LNCaP clone FGC (cell line): ENCODE results near the gene UBE2G1.
"Not testable (repeated sequence)": the region's sequence is repeated elsewhere in the genome, so short reads cannot be mapped to it uniquely, and the experiment has no call there.

Source experiments
- DNase-seq: peaks from one replicate; pipeline ENCODE4 v3.0.0-alpha.2; 2011; ENCODE audit warnings: low read depth
- H3K4me3 ChIP-seq: 2 replicates; pipeline ENCODE4 v1.5.1; 2011; ENCODE audit warnings: mild to moderate bottlenecking, low read depth, low read length, control low read depth
- TF ChIP-seq, protein P1 (sequence below): IDR thresholded peaks from 2 replicates; pipeline ENCODE4 v1.5.1; 2012; ENCODE audit warnings: mild to moderate bottlenecking; ENCODE audit not compliant: control insufficient read depth, insufficient read depth; ENCODE audit errors: extremely low read depth

Gene UBE2G1

DNA sequence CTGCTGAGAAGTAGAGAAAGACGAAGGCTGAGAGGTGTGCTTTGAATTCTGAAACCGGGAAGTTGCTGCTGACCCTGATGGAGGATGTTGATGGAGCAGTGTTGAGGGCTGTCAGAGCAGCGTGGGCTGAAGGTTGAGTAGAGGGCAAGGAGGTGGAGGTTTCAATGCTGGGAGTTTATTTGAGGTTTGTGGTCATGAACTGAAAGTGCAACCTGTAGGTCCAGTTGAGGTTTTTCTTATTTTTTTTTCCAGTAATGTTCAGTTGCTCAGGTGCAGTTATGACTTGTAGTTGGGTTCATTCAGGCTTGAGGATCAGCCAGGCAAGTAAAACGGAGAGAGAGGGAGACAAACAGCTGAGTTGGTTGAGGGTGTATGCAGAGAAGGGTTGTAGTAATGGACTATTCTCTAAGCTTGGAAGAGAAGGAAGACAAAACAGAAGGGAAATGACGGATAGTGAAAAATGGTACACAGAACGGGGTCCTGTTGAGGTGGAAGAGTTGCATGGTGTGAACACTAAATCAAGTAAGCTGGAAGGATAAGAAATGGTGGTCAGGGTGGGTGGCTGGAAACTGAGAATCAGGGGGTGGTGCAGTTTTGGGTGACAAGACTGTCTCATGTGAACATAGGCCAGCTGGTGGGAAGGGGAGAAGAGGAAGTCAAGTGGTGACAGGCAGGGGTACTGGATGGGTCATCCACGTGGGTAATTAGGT lies 8.7 kb upstream of the UBE2G1 start:
- no peak for DNase-seq
- TF ChIP-seq, protein P1, sequence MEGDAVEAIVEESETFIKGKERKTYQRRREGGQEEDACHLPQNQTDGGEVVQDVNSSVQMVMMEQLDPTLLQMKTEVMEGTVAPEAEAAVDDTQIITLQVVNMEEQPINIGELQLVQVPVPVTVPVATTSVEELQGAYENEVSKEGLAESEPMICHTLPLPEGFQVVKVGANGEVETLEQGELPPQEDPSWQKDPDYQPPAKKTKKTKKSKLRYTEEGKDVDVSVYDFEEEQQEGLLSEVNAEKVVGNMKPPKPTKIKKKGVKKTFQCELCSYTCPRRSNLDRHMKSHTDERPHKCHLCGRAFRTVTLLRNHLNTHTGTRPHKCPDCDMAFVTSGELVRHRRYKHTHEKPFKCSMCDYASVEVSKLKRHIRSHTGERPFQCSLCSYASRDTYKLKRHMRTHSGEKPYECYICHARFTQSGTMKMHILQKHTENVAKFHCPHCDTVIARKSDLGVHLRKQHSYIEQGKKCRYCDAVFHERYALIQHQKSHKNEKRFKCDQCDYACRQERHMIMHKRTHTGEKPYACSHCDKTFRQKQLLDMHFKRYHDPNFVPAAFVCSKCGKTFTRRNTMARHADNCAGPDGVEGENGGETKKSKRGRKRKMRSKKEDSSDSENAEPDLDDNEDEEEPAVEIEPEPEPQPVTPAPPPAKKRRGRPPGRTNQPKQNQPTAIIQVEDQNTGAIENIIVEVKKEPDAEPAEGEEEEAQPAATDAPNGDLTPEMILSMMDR = no peak
- H3K4me3 ChIP-seq = no peak overlapping the region

DNA sequence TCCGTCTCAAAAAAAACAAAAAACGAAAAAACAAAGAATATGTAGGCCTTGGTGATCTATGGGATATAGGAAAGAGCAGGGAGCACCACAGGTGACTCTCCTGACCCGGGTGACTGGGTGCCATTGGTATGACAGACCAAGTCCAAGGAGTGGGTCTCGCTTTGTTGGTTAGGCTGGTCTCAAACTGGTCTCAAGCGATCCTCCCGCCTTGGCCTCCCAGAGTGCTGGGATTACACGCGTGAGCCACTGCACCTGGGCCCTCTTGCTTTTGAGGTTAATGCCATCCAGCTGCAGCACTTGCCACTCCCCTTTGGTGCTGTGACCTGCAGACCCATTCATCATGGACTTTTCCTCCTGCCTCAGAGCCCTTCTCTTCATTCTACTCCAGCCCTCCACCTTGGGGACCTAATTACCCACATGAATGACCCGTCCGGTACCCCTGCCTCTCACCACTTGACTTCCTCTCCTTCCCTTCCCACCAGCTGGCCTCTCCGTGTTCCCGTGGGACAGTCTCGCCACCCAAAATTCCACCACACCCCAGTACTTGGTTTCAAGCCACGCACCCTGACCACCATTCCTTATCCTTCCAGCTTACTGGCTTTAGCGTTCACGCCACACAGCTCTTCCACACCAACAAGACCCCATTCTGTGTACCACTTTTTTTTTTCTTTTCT lies 3.2 kb upstream of the UBE2G1 start:
- no peak for DNase-seq

DNA sequence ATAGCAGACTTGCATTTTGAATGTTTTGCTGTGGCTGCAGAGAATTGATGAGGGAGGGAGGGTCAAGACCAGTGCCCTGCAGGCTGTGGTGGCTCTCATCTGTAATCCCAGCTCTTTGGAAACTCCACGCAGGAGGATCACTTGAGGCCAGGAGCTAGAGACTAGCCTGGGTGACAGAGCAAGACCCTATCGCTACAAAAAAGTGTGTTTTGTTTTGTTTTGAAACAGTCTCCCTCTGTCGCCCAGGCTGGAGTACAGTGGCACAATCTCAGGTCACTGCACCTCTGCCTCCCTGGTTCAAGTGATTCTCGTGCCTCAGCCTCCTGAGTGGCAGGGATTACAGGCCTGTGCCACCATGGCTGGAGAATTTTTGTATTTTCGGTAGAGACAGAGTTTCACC lies 1.9 kb upstream of the UBE2G1 start:
- TF ChIP-seq, protein P1 = no peak
- no peak for DNase-seq
- no peak overlapping the region for H3K4me3 ChIP-seq

More for the DNA sequence above, 3.2 kb upstream of the UBE2G1 start:
- TF ChIP-seq, protein P1 = no peak
- H3K4me3 ChIP-seq = no peak overlapping the region

DNA sequence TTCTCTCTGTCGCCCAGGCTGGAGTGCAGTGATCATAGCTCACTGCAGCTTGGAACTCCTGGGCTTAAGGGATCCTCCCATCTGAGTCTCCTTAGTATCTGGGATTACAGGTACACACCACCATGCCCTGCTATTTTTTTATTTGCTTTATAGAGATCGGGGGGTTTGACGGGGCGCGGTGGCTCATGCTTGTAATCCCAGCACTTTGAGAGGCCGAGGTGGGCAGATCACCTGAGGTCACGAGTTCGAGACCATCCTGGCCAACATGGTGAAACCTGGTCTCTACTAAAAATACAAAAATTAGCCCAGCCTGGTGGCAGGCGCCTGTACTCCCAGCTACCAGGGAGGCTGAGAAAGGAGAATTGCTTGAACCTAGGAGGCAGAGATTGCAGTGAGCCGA lies 702 bp upstream of the UBE2G1 start:
- not testable (repeated sequence) for DNase-seq
- H3K4me3 ChIP-seq = peak overlapping the region; percentile 24; the same call in 1 of the 2 replicates

DNA sequence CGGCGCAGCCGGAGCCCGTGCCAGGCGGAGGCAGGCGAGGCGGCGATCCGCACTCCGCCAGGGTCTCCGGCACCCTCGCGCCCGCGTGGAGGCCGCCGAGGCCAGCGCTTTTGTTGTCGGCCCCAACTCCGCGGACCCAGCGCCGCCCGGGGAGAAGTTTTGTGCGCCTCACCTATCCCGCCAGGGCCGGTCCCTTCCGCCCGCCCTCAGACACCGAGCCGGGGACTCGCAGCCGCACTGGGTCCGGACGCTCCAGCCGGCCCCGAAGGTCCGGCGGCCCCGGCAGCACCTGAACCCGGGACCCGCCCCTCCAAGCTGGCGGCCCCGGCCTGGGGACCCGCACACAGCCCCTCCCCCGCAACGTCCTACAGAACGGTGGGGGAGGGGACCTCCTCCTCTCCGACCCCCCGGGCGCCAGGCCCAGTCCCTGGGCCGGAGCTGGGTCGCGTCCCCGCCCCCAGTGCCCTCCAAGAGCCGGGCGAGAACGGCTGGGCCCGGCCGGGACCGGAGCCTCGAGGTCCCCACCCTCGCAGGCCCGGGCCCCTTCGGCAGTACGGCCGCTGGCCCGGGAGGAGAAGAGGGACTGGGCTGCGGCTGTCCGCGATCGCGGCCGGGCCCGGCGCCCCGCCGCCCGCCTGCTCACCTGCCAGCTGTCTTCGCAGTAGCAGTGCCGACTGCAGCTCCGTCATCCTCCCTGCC lies 698 bp downstream of the UBE2G1 start:
- TF ChIP-seq, protein P1 = no peak
- peak overlapping the region; percentile 93 for H3K4me3 ChIP-seq
- DNase-seq = no peak

DNA sequence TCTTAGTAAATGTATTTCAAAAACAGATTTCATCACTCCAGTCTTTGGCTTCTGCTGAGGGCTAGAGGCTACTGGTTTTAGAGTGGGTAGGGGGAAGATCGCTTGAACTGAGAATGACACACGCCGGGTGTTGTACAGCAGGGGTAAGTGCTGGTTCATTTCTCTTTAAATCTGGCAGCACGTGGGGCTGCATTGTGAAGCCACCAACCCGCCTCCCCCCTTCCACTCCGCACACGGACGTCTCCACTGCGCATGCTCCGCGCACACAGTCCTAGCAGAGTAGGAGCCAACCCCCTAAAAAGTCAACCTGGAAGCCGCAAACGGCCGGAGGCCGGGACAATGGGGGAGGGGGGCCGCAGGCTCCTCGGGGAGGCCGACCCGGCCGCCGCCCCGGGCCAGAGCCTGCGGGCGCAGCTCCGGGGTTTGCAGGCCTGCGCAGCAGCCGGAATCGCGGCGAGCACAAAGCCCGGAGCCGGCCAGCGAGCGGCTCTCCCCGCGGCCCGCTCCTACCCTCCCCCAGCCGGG lies 1.3 kb downstream of the UBE2G1 start:
- TF ChIP-seq, protein P1 = no peak
- H3K4me3 ChIP-seq = peak overlapping the region; percentile 93
- peak; percentile 82 for DNase-seq

DNA sequence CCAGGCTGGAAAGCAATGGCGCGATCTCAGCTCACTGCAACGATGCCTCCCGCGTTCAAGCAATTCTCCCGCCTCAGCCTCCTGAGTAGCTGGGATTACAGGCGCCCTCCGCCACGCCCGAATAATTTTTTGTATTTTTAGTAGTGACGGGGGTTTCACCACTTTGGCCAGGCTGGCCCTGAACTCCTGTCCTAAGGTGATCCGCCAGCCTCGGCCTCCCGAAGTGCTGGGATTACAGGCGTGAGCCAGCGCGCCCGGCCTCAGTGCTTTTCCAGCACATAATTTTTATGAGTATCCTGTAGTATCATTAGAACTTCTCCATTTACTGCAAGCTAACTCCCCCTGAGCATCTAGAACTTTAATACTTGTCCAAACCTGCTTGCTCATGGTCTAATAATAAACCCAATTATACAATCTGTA lies 1.8 kb downstream of the UBE2G1 start:
- TF ChIP-seq, protein P1 = no peak
- peak overlapping the region; percentile 93 for H3K4me3 ChIP-seq
- no peak for DNase-seq
